ENCODE data around the gene MYMX.
A peak's percentile ranks its signal among the peaks of the same experiment; 100 is the strongest.

Gene MYMX

GRCh38 chr6:44224965-44225305 is 8.2 kb downstream of the MYMX start:
- peaks cover 9% of the 10 kb centered on the region for H3F3A ChIP-seq (ENCODE audit: control insufficient read depth, insufficient read depth)
- peak overlapping the region; percentile 87 for H3K4me3 ChIP-seq (ENCODE audit: low read length)
- H3K9me3 ChIP-seq (ENCODE audit: control insufficient read depth, insufficient read depth, low read length) = no peaks in the 10 kb centered on the region
- TF ChIP-seq EZH2phosphoT487 (IDR thresholded peaks at IDR 0.05; ENCODE audit: borderline replicate concordance, low read length) (no peak), CTCF (IDR thresholded peaks at IDR 0.05; ENCODE audit: low read depth, low read length, poor library complexity, severe bottlenecking) (no peak)
- H3K27ac ChIP-seq (ENCODE audit: low read depth, low read length) = no peak overlapping the region
- H3K27me3 ChIP-seq (ENCODE audit: control insufficient read depth, low read length) = no peaks in the 10 kb centered on the region
- peaks cover 12% of the 10 kb centered on the region; the same call in 1 of the 2 replicates for H4K20me1 ChIP-seq (ENCODE audit: control insufficient read depth, insufficient read depth, low read depth, low read length)
- peaks cover 51% of the 10 kb centered on the region for H3K4me1 ChIP-seq (ENCODE audit: control insufficient read depth, low read length)
- peaks cover 49% of the 10 kb centered on the region for H3K36me3 ChIP-seq (ENCODE audit: control insufficient read depth, low read length)
- H3K4me2 ChIP-seq (ENCODE audit: low read length) = peak overlapping the region; percentile 96
- no peaks in the 10 kb centered on the region for H3K9me2 ChIP-seq (replicated peaks; ENCODE audit: control insufficient read depth, low read length)
- H3K79me2 ChIP-seq (ENCODE audit: control insufficient read depth, low read length) = peaks cover 49% of the 10 kb centered on the region

- peaks cover 48% of the 10 kb centered on the region for H3K4me1 ChIP-seq (ENCODE audit: control insufficient read depth, low read length)
These were observed 9.0 kb downstream of the MYMX start for GRCh38 chr6:44225579-44226325.

GRCh38 chr6:44226368-44227147 is 9.8 kb downstream of the MYMX start:
- Histone ChIP-seq H3K27me3 (ENCODE audit: control insufficient read depth, low read length) (no peaks in the 10 kb centered on the region), H3K4me3 (ENCODE audit: low read length) (peak overlapping the region; percentile 87; the same call in 1 of the 2 replicates), H3F3A (ENCODE audit: control insufficient read depth, insufficient read depth) (no peaks in the 10 kb centered on the region), H3K4me1 (ENCODE audit: control insufficient read depth, low read length) (peaks cover 41% of the 10 kb centered on the region), H3K36me3 (ENCODE audit: control insufficient read depth, low read length) (peaks cover 64% of the 10 kb centered on the region), H3K79me2 (ENCODE audit: control insufficient read depth, low read length) (peaks cover 49% of the 10 kb centered on the region), H3K9me2 (replicated peaks; ENCODE audit: control insufficient read depth, low read length) (no peaks in the 10 kb centered on the region), H3K4me2 (ENCODE audit: low read length) (peak overlapping the region; percentile 96), H3K9me3 (ENCODE audit: control insufficient read depth, insufficient read depth, low read length) (no peaks in the 10 kb centered on the region), H4K20me1 (ENCODE audit: control insufficient read depth, insufficient read depth, low read depth, low read length) (peaks cover 12% of the 10 kb centered on the region; the same call in 1 of the 2 replicates), H3K27ac (ENCODE audit: low read depth, low read length) (no peak overlapping the region)
- TF ChIP-seq CTCF (IDR thresholded peaks at IDR 0.05; ENCODE audit: low read depth, low read length, poor library complexity, severe bottlenecking) (no peak), EZH2phosphoT487 (IDR thresholded peaks at IDR 0.05; ENCODE audit: borderline replicate concordance, low read length) (no peak)

More at GRCh38 chr6:44225579-44226325, 9.0 kb downstream of the MYMX start:
- H3K79me2 ChIP-seq (ENCODE audit: control insufficient read depth, low read length) = peaks cover 49% of the 10 kb centered on the region
- peaks cover 57% of the 10 kb centered on the region for H3K36me3 ChIP-seq (ENCODE audit: control insufficient read depth, low read length)
- peaks cover 4% of the 10 kb centered on the region for H3F3A ChIP-seq (ENCODE audit: control insufficient read depth, insufficient read depth)
- H3K27ac ChIP-seq (ENCODE audit: low read depth, low read length) = peak overlapping the region; percentile 3; the same call in 1 of the 2 replicates
- H3K9me3 ChIP-seq (ENCODE audit: control insufficient read depth, insufficient read depth, low read length) = no peaks in the 10 kb centered on the region
- no peak for TF ChIP-seq CTCF (IDR thresholded peaks at IDR 0.05; ENCODE audit: low read depth, low read length, poor library complexity, severe bottlenecking)
- TF ChIP-seq EZH2phosphoT487 (IDR thresholded peaks at IDR 0.05; ENCODE audit: borderline replicate concordance, low read length) = no peak
- H3K9me2 ChIP-seq (replicated peaks; ENCODE audit: control insufficient read depth, low read length) = no peaks in the 10 kb centered on the region
- H3K27me3 ChIP-seq (ENCODE audit: control insufficient read depth, low read length) = no peaks in the 10 kb centered on the region
- peak overlapping the region; percentile 96 for H3K4me2 ChIP-seq (ENCODE audit: low read length)
- H3K4me3 ChIP-seq (ENCODE audit: low read length) = peak overlapping the region; percentile 87
- H4K20me1 ChIP-seq (ENCODE audit: control insufficient read depth, insufficient read depth, low read depth, low read length) = peaks cover 12% of the 10 kb centered on the region; the same call in 1 of the 2 replicates

Data from DOHH2 (cell line).